DMS79 (cell line): Measurements from ENCODE around the gene DOK1.
"Not testable (repeated sequence)": the region's sequence is repeated elsewhere in the genome, so short reads cannot be mapped to it uniquely, and the experiment has no call there.

Experiments used
- DNase-seq: peaks from one replicate; lab custom pipeline; 2025; lab: John Stamatoyannopoulos, UW

The DOK1 gene

DNA sequence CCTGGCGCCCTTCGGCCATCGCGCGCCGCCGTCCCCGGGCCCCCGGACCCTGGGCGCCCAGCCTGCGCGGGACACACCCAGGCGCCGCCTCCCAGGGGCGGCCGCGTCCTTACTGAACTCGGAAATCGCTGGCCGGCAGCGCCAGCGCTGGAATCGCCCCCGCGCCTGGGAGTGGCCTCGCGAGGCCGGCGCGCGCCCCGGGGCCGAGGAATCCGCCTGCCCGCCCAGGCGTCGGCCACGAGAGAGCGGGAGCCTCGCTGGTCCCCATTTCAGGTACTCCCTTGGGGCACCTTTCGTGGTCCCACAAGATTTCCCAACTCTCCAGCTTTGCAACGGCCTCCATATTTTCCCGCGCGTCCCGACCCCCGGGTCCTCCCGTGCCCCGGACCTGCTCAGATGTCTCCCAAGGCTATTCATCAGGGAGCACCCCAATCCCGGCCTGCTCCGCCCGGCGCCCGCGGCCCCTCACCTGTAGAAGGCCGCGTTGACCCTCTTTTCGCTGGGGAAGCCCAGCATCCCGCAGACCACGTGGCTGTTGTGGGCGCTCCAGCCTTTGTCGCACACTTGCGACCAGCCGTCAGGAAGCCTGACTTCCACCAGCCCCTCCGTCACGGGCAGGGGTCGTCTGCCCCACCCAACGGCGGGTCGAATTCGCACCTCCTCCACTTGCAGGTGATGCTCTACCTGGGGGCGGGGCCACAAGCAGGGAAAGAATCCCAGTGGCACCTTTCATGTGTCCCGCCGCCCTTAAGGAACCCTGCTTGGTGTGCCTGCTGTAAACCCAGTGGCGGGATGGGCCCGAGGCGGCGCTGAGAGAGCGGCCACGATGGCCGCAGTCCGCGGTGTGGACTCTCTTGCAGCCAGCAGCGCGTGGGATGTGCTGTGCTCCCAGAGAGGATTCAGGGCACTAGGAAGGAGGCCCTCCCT, 5.4 kb upstream of the DOK1 start:
- peak; percentile 48 for DNase-seq

DNA sequence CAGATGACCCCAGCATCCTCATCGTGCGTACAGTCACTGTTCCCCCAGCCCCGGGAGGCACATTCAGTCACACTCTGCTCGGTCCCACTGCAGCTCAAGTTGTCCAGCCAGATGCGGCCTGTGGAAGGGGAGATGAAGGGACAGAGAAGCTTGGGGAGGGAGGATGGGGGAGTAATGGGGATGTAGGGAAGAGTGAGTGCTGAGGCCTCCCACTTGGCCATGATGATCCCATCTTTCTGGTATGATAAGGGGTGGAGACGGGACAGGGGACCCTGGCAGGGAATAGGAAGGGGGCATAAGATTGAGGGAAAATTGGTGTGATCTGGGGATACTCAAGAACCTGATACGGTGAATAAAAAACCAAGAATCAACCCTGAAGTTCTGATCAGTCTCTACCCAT, 4.3 kb upstream of the DOK1 start:
- DNase-seq = no peak

DNA sequence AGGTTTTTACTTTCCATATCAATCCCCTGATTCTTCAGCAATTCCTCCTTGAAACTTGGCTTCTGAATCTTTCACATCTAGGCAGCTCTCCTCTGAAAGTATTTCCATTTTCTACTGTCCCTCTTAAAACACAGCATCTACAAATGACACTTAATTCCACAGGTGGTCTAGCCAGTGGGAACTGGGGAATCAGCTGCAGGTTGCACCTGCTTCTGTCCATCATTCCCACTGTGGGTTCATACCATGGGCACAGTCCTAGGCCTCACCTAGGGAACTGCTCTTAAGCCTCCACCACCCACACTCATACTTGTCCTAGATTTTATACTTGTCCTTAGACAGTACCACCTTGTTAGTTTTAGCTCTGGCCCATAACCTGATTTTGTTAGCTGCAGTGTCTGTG, 3.0 kb upstream of the DOK1 start:
- DNase-seq = no peak

DNA sequence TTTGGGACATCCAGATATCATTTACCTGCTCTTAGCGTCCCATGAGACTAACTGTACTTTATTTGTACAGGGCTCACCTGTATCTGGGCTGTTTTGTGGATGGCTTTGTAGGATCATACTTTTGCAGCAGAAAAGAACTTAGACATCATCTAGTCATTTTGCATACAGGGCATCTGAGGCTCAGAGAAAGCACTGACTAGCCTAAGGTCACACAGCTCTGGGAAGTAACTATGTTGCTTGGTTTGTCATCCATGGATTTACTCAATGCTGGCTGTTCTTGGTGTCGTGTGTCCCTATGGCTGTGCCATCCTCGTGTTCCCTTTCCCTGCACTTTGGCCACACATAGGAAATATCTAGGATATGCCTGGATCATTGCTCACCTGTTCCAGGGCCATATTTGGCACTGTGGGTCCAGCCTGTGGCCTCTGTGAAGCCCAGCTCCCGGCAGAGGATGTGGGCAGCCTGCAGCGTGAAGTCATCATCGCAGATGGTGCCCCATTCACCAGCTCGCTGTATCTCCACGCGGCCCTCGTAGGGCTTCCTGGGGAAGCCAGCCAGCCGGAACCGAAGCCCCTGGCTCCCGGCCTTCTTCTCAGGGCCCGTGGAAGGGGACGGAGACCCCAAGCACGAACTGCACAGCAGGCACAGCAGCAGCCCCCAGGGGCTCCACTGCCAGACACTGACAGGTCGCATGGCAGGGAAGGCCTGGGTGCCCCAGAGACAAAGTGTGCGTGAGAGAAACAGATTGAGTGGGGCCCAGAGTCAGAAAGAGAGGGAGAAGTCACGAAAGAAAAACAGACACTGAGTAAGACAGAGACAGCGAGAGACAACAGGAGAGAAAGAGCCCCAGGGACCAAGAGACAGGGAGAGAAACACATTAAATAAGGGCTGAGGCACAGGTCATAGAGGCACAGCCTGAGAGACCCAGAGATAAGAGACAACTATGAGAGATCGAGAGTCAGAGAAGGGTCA, 2.3 kb upstream of the DOK1 start:
- no peak for DNase-seq

DNA sequence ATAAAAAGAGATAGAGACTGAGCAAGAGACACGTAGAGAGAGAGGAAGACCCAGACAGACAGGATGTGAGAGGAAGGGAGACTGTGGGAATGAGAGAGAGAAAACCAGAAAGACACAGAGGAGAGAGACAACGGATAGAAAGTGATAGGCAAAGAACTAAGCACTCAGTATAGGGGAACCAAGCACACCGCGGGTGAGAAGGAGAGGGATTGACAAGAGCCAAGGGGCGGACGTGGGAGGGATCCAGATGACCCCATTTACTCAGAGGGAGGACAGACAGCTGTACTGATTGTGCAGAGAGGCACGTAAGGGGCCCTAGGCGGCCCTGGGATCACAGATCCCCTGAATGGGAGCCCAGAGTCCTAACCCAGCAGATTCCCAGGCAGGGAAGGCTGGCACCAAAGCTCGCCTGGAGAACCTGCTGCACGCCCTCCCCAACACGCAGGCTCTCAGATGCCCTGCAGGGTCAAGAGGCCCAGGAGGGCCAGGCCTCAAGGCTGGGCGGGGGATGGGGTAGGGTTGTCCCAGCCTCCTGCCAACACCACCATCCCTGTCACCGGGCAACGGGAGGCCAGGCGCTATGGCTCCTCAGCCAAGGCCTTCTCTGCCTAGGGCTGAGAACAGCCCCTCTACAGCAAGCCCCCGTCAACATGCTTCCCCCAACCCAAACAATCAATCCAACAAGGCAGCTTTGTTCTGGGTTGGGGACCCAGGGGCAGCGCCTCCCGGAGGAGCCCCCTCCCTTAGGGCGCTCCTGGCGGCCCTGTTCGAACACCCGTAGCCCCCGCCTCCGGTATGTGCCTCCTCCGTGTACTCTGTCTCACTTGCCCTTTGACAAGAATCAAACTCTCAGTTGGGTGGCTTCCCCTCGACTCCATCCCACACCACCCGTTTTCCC, 1.4 kb upstream of the DOK1 start:
- no peak for DNase-seq

DNA sequence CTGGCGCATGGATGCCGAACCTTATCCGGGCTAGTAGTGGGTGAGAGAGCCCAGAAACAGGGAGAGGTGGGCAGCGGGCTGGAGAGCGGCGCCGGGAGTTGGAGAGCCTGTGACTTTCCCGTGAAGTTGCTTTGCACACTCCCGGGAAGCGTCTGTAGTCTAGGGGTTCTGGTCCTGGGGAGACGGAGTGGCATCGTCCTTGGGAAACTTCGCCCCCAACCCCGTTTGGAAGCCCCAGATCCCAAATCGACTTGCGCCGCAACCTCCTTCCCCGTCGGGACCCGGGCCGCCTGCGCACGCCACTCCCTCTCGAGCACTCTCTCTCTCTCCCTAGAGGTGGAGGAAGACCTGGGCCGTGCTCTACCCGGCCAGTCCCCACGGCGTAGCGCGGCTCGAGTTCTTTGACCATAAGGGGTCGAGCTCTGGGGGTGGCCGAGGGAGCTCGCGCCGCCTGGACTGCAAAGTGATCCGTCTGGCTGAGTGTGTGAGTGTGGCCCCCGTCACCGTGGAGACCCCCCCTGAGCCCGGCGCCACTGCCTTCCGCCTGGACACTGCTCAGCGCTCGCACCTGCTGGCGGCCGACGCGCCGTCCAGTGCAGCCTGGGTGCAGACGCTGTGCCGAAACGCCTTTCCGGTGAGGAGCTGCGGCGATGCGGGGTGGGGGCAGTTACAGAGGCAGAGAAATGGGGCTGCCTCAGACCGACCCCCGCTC, 456 bp downstream of the DOK1 start:
- DNase-seq = no peak

DNA sequence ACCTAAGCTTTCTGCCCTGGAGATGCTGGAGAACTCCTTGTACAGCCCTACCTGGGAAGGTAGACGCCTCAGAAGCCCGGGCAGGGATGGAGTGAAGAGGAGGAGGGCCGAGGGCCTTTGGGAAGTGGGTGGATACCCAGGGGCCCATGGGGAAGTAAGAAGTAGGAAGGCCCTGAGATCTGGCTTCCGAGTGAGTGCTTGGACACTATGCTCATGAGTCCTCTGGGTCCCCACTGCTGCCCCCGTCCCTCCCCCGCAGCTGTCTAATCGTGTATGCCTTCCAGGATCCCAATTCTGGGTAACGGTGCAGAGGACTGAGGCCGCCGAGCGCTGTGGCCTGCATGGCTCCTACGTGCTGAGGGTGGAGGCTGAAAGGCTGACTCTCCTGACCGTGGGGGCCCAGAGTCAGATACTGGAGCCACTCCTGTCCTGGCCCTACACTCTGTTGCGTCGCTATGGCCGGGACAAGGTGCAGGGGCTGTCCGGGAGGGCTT, 1.1 kb downstream of the DOK1 start:
- no peak for DNase-seq

DNA sequence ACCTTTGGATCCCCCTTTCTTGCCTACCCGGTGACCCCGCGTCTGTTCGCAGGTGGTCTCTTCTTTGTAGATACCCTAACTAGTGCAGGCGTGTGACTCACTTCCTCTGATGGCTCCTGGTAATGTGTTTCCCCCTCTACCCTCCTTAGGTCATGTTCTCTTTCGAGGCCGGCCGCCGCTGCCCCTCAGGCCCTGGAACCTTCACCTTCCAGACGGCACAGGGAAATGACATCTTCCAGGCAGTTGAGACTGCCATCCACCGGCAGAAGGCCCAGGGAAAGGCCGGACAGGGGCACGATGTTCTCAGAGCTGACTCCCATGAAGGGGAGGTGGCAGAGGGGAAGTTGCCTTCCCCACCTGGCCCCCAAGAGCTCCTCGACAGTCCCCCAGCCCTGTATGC, 1.6 kb downstream of the DOK1 start:
- no peak for DNase-seq

DNA sequence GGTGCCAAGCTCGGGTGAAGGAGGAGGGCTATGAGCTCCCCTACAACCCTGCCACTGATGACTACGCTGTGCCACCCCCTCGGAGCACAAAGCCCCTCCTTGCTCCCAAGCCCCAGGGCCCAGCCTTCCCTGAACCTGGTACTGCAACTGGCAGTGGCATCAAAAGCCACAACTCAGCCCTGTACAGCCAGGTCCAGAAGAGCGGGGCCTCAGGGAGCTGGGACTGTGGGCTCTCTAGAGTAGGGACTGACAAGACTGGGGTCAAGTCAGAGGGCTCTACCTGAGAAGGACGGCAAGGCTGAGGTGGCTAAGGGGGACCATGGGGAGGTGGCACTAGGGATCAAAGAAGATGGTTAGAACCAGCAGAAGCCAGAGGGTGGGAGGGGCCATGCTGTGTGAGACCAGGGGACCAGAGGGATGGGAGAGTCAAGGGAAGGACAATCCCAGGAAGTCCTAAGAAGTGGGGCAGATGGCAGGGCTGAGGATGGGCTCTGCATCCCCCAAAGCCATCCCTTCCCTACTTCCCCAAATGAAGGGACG, 2.4 kb downstream of the DOK1 start:
- no peak for DNase-seq

DNA sequence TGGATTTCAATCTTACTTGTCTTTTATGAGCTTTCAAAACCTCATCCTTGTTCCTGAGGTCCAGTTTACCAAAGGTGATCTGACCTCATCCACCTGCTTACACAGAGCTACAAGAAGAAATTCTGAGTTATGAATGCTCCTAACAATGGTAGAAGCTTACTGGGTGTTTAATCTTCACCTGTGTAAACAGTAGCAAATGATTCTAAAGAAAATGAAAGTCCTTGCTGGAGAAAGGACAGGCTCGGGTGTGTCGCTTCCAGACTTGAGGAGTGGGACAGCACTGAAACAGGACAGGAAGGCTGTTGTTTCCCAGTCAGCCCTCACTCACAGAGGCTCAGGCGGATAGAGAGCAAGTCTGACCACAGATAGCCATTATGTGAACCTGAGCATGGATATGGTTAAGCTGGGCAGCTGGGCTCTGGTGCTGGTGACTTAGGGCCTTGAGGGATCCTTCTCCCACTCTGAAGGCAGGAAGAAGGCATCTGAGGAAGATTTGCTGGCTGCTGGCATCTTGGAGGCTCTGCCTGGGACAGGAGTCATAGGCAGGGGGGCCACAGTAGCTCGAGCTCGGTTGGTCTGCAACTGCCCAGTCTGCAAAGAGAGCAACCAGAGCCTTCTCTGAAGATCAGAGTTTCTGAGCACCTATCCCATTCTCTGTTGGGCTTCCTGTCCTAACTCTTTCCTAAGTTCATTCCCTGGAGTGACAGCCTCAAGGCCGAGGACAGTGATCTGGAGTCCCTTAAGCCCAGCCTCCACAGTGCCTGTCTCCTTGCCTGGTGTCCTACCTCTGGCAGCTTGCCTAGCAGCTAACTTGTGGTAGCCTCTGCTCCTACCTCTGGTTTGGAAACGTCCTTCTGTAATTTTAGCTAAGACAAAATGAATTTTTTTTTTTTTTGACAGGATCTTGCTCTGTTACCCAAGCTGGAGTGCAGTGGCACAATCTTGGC, 4.0 kb downstream of the DOK1 start:
- no peak for DNase-seq

DNA sequence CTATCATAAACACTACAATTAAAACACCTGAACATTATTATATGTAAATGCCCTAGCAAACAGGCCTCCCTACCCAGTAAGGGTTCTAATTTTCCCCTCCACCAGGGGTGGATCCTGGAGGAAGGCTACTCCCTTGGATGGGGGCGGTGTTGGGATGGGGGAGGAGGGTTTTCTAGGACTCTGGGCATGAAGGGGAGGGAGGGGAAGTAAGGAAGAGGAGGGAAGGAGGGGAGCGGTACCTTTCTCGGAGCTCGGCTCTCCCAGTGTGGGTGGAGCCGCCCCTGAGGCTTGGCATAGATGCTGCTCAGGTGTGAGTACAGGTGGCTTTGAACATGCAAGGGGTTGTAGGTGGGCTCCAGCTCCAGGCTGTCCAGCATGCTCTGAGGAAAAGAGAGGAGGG, 5.4 kb downstream of the DOK1 start:
- DNase-seq = no peak

DNA sequence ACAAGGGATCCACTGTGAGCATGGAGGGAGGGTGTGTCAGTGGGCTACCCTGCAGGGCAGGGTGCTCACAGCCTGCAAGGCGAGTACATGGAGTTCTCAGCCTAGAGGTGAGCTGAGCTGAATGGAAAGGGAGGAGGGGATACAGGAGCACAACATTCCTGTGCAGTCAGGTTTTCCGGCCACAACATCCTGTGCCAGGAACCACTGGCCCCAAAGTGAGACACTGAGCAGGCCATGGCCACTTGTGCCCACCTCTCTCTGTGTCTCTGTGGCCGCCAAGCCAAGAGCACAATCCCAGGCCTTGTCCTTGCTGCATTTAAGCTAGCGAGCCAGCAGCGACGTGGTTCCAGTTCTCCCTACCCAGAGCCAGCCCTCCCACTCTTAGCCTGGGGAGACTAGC, 6.1 kb downstream of the DOK1 start:
- DNase-seq = no peak

DNA sequence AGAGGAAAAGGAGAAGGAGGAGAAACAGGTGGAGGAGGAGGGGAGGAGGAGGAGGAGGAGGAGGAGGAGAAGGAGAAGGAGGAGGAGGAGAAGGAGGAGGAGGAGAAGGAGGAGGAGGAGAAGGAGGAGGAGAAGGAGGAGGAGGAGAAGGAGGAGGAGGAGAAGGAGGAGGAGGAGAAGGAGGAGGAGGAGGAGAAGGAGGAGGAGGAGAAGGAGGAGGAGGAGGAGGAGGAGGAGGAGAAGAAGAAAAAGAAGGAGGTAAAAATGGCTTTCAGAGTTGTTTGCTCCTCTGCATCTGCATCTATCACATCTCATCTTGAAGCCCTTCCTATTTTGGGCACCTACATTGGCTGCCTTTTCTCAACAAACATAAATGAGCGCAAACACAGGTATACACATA, 6.5 kb downstream of the DOK1 start:
- not testable (repeated sequence) for DNase-seq

DNA sequence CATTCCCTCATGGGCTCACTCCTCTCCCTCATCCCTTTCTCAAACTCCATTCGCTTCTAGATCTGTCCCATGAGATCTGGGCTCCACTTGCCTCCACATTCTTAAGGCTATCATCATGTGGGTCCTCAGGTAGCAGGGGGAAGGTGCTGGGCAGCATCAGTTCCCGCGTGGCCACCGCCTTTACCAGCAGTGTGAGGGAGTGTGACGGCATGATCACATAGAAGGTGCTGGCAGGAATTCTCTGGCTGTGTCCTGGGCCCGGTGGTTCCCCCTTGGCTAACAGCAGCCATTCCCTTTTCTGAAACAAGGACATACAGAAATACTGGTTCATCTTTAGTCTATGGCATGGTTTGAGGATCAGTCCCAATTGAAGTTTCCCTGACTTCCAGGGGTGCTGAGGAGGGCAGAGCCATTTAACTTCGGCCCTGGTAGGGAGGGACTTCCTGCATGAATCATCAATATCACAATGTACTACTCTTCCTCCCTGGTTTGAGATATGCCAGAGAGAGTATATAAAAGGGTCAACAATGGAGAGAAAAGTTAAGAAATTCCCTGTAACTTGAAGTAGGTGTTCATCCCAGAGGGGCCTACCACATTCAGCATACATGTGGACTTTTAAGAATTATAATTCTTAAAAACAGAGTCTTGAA, 7.7 kb downstream of the DOK1 start:
- no peak for DNase-seq

DNA sequence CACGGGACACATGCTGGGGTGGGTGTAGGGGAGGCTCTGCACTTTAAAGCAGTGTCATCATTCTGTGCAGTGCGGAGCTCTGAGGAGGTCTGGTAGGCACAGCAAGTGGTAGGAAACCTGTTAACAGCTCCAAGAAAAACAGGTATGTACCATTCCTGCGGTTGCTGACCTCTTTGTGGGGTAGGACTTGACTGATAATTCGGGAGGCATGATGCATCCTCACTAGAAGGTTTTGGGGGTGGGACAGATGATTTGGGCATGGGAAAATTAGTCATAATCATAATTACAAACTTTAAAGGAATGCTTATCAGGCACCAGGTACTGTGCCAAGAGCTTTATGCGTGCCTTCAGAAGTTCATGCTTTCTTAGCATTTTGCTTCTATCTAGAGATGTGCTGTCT, 9.7 kb downstream of the DOK1 start:
- no peak for DNase-seq

DNA sequence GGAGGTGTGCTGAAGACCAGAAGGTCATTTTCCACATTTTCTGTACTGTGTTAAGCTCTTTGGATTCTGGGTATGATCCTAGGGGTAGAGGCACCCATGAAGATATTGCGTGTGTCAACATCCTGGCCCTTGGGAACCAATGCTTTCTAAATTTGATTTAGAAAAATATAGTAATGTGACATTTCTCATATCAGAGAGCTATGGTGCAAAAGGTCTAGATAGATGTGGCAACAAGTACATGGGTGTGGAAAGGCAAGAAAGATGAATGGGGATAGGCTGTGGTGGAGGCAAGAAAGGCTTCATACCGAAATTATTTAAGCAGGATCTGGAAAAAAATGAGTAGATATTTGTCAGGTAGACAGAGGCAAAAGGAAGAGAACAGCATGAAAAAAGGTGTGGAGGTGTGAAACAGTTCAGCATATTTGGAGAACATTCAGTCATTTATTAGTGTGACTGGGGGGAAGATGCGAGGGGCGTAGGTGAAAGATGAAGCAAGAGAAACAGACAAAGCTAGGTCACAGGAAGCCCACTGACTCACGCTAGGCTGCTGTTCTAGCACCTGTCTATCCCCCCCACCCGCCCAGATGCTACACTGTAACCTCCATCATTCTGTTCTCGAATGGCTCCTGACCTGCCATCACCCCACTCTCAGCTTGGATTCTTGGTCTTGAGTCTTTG, 11.7 kb downstream of the DOK1 start:
- DNase-seq = no peak

DNA sequence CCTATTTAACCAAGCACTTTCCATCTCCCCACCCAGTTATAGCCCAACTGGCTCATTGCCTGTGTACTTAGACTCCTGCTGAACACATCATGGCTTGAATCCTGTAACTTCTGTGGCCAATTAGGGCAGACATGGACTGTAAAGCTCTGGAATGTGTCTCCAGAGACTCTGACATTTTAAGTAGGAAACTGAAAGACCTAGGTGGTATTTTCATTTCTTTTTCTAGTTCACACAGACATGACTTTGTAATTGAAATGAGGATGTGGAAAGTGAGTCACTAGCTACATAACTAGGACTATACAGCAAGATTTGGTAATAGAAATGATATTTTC, 12.2 kb downstream of the DOK1 start:
- DNase-seq = no peak

DNA sequence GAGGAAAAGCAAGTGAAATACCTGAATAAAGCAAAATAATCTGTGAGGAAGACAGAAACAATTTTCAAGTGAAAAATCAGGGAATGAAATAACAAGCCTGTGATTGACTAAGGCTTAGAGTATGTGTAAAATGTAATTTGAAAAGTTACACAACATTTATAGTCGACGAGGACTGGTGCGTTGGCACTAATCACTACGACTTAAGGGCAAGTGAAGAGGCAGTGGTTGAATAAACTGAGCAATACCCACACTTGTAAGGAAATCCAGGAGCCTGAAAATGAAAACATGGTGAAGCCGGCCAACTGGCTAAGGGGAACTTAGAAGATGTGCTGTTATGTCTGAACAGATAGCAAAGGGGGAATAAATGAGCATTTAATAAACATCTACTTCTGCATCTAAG, 13.4 kb downstream of the DOK1 start:
- DNase-seq = no peak

DNA sequence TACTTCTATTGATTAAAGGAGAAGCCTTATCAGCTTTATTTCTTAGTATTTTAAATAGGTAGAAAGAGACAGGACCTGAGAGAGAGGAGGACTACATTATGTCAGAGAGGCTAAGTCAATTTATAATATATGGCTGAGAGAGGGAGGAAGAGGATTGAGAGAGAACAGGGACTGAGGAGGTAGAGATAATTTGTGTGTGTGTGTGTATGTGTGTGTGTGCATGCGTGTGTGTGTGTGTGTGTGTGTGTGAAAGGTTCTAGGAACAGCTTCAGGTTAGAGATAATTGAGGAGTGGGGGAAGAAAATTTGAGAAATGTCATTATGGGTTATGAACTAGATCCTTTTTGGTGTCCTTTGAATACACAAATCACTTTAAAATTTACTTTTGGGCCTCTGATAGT, 15.2 kb downstream of the DOK1 start:
- DNase-seq = no peak
